ENCODE data around the gene SYNC.

- no peak for TF ChIP-seq EZH2phosphoT487 (IDR thresholded peaks at IDR 0.05; ENCODE audit: borderline replicate concordance, low read length)
- no peak for TF ChIP-seq CTCF (IDR thresholded peaks at IDR 0.05; ENCODE audit: low read depth, low read length, poor library complexity, severe bottlenecking)
These were observed 51.0 kb downstream of the SYNC start for GRCh38 chr1:32651461-32652073.

Data from DOHH2 (cell line).